Raji (cell line): Measurements from ENCODE around the gene PDZD4.

Experiments used
- POLR2A ChIP-seq: IDR thresholded peaks from 2 replicates; pipeline ENCODE4 v1.6.1; 2011; ENCODE audit warnings: low read depth, low read length, control low read depth; ENCODE audit not compliant: insufficient read depth

The PDZD4 gene, protein sequence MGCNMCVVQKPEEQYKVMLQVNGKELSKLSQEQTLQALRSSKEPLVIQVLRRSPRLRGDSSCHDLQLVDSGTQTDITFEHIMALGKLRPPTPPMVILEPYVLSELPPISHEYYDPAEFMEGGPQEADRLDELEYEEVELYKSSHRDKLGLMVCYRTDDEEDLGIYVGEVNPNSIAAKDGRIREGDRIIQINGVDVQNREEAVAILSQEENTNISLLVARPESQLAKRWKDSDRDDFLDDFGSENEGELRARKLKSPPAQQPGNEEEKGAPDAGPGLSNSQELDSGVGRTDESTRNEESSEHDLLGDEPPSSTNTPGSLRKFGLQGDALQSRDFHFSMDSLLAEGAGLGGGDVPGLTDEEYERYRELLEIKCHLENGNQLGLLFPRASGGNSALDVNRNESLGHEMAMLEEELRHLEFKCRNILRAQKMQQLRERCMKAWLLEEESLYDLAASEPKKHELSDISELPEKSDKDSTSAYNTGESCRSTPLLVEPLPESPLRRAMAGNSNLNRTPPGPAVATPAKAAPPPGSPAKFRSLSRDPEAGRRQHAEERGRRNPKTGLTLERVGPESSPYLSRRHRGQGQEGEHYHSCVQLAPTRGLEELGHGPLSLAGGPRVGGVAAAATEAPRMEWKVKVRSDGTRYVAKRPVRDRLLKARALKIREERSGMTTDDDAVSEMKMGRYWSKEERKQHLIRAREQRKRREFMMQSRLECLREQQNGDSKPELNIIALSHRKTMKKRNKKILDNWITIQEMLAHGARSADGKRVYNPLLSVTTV

DNA sequence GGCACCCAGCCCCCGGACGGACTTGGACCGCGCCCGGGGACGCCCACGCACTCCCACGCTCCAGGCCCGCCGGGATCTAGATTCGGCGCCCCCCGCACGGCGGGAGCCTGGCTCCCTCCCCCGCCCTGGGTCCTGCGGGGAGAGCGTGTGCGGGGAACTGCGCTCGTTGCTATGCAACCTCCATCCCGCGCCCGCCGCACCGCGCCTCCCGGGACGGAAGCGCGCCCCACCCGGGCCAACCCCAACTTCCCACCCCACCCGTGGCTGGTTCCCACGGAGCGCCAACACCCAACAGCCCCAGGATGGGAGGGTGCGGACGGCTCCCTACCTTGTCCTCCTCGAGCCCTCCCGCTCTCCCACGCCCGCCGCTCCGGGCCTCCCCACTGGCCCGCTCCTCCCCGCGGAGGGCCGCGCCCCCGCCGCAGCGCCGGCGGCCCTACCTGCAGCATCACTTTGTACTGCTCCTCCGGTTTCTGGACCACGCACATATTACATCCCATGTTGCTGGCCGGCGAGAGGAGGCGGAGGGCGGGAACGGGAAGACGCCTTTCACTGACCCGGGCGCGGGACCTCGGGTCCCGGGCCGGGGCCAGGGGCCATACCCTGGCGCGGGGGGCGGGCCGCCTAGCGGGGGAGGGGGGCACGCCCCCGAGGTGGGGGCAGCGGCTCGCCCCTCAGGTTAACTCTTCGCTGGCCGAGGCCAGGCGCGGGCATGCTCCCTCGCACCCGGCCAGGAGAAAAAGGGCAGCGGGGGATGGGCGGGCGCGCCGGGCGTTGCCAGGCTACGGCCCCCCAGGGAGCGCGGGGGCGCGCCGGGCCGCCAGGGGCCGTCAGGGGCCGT, at the start of gene PDZD4:
TSS of gene PDZD4 (minus strand) at position 746 of the 841 bp plus-strand sequence. CDS start at position 500, 246 bp downstream.
- TF ChIP-seq POLR2A, result no peak

DNA sequence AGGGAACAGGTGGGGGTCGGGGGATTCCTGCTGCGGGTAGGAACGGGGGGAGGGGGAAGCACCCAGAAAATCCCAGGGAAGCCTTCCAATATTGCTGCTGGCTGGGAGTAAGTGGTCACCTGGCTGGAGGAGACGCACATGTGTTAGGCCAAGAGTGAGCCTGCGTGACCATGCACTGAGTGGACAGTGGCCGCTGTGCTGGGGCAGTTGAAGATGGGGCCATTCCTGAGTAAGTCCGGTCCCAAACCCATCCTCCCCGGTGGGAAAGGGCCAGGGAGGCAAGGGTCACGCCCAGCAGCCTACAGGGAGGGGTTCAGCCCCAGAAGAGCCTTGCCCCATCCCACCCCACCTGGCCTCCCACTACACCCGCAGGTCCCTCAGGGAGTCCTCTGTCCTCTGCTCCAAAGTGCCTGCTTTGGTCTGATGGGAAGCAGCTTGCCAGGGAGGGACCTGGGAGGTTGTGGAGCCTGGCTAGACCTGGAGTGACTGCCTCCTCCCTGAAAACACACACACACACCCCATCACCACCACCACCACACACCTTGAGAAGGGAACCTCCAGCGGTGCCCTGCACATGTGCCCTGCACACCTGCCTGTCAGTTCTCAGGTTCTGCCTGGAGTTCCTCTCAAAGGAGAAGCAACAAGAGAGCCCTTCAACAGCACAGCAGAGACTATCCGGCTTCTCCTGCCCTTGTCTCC, 49.5 kb upstream of the PDZD4 start:
- TF ChIP-seq POLR2A, result no peak

DNA sequence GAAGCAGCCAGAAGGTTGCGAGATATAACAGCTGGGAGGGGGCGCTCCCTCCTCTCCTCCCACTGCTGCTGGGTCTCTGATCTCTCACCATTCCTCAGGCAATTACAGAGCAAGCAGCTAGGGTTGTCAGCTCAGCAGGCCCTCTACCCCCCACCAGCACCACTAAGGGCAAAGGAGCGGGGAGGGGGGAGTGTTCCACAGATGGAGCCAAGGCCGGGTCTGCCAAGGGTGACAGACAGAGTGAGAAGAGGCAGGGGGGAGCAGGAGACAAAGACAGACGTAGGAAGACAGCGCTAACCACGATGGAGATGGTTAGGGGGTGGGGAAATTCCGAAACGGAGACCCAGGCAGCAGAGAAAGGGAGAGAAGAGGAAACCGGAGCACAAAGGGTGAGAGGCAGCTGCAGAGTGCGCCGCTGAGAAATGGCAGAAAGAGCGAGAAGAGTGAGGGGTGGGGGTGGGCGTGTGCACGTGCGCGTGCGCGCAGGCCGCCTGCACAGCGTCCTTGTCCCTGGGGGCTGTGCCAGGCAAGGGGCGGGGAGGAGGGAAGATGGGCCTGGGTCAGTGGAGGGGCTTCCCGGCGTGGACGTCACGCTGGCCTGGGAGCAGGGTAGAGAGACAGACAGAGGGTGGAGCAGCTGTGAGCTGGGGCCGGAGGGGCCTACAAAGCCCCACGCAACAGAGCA, 48.8 kb upstream of the PDZD4 start:
- no peak for TF ChIP-seq POLR2A

GRCh38 chrX:153878345-153878744, 48.0 kb upstream of the PDZD4 start:
- TF ChIP-seq POLR2A, result no peak

DNA sequence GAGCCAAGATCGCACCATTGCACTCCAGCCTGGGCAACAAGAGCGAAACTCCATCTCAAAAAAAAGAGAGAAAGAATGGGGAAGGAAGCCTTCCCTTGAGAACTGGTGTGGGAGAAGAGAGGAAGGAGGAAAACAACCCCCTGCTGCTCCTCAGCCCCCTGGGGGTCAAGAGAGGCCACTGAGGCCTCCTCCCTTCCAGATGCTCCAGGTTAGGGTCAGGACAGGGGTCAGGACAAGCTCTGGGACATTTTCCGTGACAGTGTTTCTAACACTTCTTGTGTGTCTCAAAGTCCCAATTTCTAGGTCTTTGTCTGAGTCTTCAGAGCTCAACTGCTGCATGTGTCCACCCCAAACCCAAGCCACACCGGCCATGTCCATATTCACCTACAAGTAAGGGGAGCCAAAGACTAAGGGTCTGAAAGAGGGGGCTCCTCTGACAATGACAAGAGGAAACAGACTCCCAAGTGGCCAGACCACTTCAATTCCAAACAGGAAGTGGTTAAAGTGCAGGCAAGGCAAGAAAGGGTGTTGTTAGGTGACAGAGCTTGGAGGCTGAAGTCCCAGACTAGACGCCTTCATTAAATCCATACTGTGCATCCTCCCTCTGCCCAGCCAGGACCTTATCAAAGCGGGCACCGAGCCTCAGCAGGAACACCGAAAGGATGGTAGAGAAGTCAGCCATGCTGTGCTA, 47.4 kb upstream of the PDZD4 start:
- no peak for TF ChIP-seq POLR2A

GRCh38 chrX:153876112-153876491, 45.8 kb upstream of the PDZD4 start:
- no peak for TF ChIP-seq POLR2A

GRCh38 chrX:153875391-153876111, 45.2 kb upstream of the PDZD4 start:
- TF ChIP-seq POLR2A, result no peak

- no peak for TF ChIP-seq POLR2A
Observed at GRCh38 chrX:153874366-153875125, 44.2 kb upstream of the PDZD4 start.

DNA sequence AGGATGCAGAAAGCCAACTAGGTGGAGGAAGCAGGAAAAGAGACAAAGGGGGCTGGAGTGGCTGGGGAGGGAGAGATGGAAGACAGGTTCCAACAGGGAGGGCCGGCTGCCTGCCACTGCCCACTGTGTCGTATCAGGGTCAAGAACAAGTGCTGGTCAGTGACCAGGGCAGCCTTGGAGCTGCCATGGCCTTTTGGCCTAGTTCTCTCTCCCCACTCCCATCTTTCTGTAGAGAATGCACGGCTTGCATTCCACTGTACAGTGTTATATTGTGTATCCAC, 43.7 kb upstream of the PDZD4 start:
- TF ChIP-seq POLR2A, result no peak

DNA sequence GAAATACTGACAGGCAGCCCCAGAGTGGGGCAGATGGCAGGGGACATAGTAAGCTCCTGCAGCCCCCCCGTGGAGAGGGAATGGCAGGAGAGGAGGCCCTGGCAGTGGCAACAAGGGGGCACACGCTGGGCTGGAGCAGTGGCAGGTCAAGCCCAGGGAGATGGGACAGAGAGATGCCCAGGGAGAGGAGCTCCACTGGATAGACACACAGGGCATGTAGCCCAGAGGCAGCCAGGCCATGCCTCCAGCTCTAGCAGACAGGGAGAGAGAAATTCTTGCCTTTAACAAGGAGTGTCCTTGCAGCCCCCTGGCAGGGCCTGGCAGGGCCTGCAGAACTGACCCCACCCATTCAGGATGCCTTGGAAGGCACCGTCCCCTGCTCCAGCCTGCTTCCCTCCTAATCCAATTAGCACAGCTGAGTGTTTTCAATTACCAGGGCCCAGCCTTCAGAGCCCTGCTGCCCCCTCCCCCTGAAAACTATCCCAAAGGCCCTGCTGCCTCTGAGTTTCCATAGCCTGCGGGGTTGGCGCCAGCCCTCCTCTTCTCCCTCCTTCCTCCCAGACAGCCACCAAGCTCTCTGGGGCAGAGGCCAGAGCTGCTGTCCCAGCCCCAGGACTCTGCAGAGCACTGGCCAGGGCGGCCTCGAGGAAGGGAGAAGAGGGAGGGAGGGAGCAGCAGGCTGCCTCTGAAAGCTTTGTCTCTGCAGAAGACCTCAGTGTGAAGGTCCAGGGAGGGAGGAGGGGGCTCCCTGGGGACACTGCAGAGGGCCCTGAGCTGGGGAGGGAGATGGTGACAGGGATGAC, 43.1 kb upstream of the PDZD4 start:
- TF ChIP-seq POLR2A, result no peak

- TF ChIP-seq POLR2A, result no peak
Observed at GRCh38 chrX:153871946-153872878, 41.9 kb upstream of the PDZD4 start.
